GM18858 (cell line): ENCODE results near the gene GPN3.
A peak's percentile ranks its signal among the peaks of the same experiment; 100 is the strongest.
"Not testable (repeated sequence)": the region's sequence is repeated elsewhere in the genome, so short reads cannot be mapped to it uniquely, and the experiment has no call there.

ENCODE experiments used
- ATAC-seq: cut with Tn5 transposase; IDR thresholded peaks from one replicate; pipeline ENCODE4 v1.9.1; 2021; ENCODE audit not compliant: unreplicated experiment

GPN3 gene

DNA sequence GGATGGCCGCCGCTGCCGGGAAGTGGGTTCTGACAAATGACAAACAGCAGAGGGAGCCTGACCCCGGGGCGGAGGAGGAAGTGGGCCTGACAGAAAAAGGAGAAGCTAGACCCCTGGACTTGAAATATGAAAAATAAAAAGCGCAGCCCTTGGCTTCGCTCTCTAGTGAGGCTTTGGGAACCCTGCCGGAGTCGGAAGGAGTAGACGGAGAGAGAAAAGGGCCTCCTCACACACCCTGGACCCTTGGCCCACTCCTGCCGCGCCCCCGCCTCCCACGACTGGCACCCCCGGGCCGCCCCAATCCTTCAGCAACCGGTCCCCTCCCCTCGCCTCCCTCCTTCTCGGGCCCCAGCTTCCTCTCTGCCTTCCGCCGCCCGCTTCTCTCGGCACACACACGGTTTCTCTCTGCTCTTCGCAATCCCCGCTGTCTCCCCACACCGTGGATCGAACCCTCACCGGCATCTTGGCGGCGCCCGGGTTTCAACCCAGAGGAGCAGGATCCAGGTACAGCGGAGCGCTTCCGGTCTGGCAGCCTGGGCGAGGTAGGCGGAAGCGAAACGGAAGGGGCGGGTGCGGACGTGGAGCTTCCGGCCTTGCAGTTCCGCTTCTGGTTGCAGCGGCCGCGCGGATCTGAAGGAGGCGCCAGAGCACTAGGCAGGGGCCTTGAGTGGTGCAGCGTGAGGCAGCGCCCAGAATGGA is 18.1 kb downstream of the GPN3 start, which contains the start of gene ARPC3:
Gene ARPC3 (minus strand): TSS at position 539 of the 699 bp plus-strand sequence. CDS start 77 bp downstream, at position 462.
- peak; percentile 89 for ATAC-seq

GRCh38 chr12:110444455-110444854 is 23.6 kb downstream of the GPN3 start:
- ATAC-seq = no peak

GRCh38 chr12:110436231-110436630 is 31.8 kb downstream of the GPN3 start:
- no peak for ATAC-seq

DNA sequence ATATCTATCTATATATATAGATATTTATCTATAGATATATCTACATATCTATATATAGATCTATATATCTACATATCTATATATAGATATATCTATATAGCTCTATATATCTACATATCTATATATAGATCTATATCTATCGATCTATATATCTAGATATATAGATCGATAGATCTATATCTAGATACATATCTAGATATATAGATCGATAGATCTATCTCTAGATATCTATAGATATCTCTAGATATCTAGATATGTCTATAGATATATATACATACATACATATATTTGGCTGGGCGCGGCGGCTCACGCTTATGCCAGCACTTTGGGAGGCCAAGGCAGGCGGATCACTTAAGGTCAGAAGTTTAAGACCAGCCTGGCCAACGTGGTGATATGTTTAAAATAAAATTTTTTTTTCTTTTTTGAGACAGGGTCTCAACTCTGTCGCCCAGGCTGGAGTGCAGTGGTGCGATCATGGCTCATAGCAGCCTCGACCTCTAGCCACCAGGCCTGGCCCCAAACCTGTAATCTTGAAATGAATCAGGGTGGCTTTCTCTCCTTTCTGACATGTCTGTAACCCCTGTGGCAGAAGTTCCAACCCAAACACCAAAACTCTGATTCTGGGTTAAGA is 36.0 kb downstream of the GPN3 start:
- no peak for ATAC-seq

DNA sequence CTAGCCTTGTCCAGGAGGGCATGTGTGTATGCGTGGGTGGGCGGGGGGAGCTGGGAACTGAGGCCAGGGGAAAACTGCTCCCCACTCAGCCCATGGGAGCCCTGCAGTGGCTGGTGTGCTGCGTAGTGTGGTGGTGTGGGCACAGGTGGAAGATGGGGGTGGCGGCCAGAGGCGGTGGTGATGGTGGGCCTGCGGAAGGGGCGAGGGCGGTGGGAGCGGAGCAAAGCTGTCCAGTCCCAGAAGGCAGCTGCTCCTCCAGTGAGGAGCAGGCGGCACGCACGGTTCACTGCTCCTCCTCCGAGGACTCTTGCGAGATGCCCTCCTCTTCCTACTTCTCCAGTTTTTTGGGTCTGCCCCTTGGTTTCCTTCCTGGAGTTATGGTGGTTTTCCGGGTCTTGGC is 38.4 kb downstream of the GPN3 start:
- not testable (repeated sequence) for ATAC-seq

DNA sequence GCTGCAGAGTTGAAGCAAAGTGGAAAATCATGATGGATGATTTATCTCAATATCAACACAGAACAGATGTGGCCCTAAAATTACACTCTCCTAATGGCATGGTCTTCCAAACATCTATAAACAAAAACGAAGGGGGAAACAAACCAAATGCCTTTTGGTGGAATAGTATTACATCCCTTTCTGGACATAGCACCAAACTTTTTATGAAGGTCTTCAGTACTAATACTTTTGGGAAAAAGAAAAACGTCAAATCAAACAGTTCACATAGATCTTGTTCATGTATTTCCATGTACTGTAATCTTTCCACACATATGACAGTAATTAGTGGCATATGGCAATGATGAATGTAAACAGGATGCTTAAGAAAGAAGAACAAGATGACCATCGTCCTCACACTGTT is 41.7 kb downstream of the GPN3 start:
- no peak for ATAC-seq

GRCh38 chr12:110424237-110424636 is 43.8 kb downstream of the GPN3 start:
- no peak for ATAC-seq

GRCh38 chr12:110421701-110422100 is 46.4 kb downstream of the GPN3 start:
- ATAC-seq = no peak

DNA sequence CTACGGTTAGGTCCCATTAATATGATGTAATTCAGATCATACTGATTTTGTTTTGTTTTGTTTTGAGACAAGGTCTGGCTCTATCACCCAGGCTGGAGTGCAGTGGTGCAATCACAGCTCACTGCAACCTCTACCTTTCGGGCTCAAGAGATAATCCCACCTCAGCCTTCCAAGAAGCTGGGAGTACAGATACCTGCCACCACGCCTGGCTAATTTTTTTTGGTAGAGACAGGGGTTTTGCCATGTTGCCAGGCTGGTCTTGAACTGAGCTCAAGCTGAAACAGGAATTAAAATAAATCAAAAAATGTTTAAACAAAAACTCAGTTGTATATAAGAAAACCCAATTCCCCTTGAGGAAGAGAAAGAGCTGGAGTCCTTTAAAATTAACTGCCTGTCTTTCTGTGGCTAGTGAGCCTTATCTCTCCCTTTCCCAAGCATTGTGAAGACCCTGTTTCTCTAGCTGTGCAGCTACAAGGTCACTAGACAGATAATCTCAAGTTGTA is 46.8 kb downstream of the GPN3 start:
- no peak for ATAC-seq

GRCh38 chr12:110420644-110421043 is 47.4 kb downstream of the GPN3 start:
- not testable (repeated sequence) for ATAC-seq

DNA sequence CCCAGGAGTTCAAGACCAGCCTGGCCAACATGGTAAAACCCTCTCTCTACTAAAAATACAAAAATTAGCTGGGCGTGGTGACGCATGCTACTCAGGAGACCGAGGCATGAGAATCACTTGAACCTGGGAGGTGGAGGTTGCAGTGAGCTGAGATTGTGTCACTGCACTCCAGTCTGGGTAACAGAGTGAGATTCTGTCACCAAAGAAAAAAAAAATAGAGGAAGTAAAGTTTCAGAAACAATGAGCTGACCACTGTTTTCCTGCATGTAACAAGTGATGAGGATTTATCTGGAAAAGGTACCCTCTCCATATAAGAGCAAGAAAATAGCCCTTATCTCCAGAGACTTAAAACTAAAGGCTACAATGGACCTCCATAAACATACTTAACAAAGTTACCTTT is 50.9 kb downstream of the GPN3 start:
- not testable (repeated sequence) for ATAC-seq

DNA sequence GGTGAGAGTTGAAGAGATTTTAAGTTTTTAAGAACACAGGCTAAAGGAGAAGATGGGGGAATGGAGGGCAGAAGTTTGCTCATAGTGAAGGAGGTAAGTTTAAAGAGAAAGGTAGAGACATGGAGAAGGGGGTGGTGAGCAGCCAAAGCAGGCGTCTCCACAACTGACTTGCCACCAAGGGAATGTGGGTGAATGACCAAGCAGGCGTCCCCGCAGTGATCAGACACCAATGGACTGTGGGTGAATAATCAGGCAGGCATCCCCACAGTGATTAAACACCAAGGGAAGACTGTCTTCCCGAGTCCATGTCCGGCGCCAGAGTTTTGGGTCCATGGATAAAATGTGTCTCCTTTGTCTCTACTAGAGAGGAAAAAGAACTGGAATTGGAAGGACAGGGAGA is 58.0 kb downstream of the GPN3 start:
- not testable (repeated sequence) for ATAC-seq

- ATAC-seq = not testable (repeated sequence)
Observed at GRCh38 chr12:110405126-110405662, 62.9 kb downstream of the GPN3 start.

GRCh38 chr12:110403976-110404682 is 63.9 kb downstream of the GPN3 start:
- no peak for ATAC-seq

GRCh38 chr12:110403146-110403975 is 64.7 kb downstream of the GPN3 start, which contains the start of gene ANAPC7:
TSS of gene ANAPC7 (minus strand) at chr12:110403708. CDS start at chr12:110403627, 81 bp downstream.
- ATAC-seq = no peak
